SKM-1 treated with dmso at 0.1 percent for 144 hours (cell line): ENCODE results near the gene SNCB.
A peak's percentile ranks its signal among the peaks of the same experiment; 100 is the strongest.
"Not testable (repeated sequence)": the region's sequence is repeated elsewhere in the genome, so short reads cannot be mapped to it uniquely, and the experiment has no call there.

ENCODE experiments used
- DNase-seq: peaks from one replicate; lab custom pipeline; 2025; ENCODE audit not compliant: unreplicated experiment; lab: John Stamatoyannopoulos, UW

SNCB gene

GRCh38 chr5:176601901-176602482 lies 28.3 kb downstream of the SNCB start:
- no peak for DNase-seq

- DNase-seq: not testable (repeated sequence)
Measured at GRCh38 chr5:176599749-176600430, 30.4 kb downstream of the SNCB start.

GRCh38 chr5:176597417-176598389 lies 32.6 kb downstream of the SNCB start:
- DNase-seq: no peak

GRCh38 chr5:176596689-176597416 lies 33.5 kb downstream of the SNCB start:
- DNase-seq: no peak

GRCh38 chr5:176596069-176596644 lies 34.2 kb downstream of the SNCB start:
- DNase-seq: no peak

- no peak for DNase-seq
Measured at GRCh38 chr5:176595386-176595943, 34.9 kb downstream of the SNCB start.

- DNase-seq: no peak
Measured at GRCh38 chr5:176594554-176594953, 35.8 kb downstream of the SNCB start.

GRCh38 chr5:176593273-176593869 lies 37.0 kb downstream of the SNCB start:
- DNase-seq: no peak

GRCh38 chr5:176592573-176592972 lies 37.8 kb downstream of the SNCB start:
- no peak for DNase-seq

- DNase-seq: not testable (repeated sequence)
Measured at GRCh38 chr5:176591667-176592066, 38.7 kb downstream of the SNCB start.

- no peak for DNase-seq
Measured at GRCh38 chr5:176590035-176590717, 40.2 kb downstream of the SNCB start.

GRCh38 chr5:176589039-176589769 lies 41.1 kb downstream of the SNCB start:
- no peak for DNase-seq

GRCh38 chr5:176588297-176588696 lies 42.0 kb downstream of the SNCB start:
- DNase-seq: no peak

GRCh38 chr5:176587398-176587797 lies 42.9 kb downstream of the SNCB start:
- no peak for DNase-seq

- no peak for DNase-seq
Measured at GRCh38 chr5:176583076-176583475, 47.3 kb downstream of the SNCB start.

GRCh38 chr5:176581361-176581760 lies 49.0 kb downstream of the SNCB start:
- DNase-seq: no peak

GRCh38 chr5:176579323-176579722 lies 51.0 kb downstream of the SNCB start:
- no peak for DNase-seq

GRCh38 chr5:176578391-176578808 lies 51.9 kb downstream of the SNCB start:
- peak; percentile 11 for DNase-seq
